ENCODE data around the gene SLC22A3. TPM values are rescaled to one million over a fixed set of nuclear protein-coding genes. Genes with fewer than 3 reads are reported as not detected.

The SLC22A3 gene
- total RNA-seq, 1 experiment from 2014 or later: 4.1 TPM

- H3K4me1 Mint-ChIP-seq: no peaks in the 10 kb centered on the region; the same call in 1 of the 2 replicates
- no peak for ATAC-seq
- no peak overlapping the region for H3K27ac Mint-ChIP-seq
- peaks cover 27% of the 10 kb centered on the region for H3K9me3 Mint-ChIP-seq
- no peak for TF ChIP-seq E2F5 (CRISPR knock-in tag; IDR thresholded peaks at IDR 0.05)
- no peak for TF ChIP-seq KAT7 (CRISPR knock-in tag; IDR thresholded peaks at IDR 0.05; ENCODE audit: borderline replicate concordance)
- no peak for TF ChIP-seq CREM (CRISPR knock-in tag; IDR thresholded peaks at IDR 0.05)
- no peak for TF ChIP-seq NR1H2 (CRISPR knock-in tag; IDR thresholded peaks at IDR 0.05)
- TF ChIP-seq ELF4 (CRISPR knock-in tag; IDR thresholded peaks at IDR 0.05; ENCODE audit: low read depth): no peak
- TF ChIP-seq E2F1 (CRISPR knock-in tag; IDR thresholded peaks at IDR 0.05): no peak
- no peak for TF ChIP-seq ATF6 (CRISPR knock-in tag; IDR thresholded peaks at IDR 0.05)
- no peak for TF ChIP-seq EMX1 (CRISPR knock-in tag; IDR thresholded peaks at IDR 0.05)
- TF ChIP-seq FOXJ3 (CRISPR knock-in tag; IDR thresholded peaks at IDR 0.05; ENCODE audit: borderline replicate concordance): no peak
- TF ChIP-seq ZNF396 (CRISPR knock-in tag; IDR thresholded peaks at IDR 0.05; ENCODE audit: borderline replicate concordance): no peak
- ChIA-PET POLR2A (no interaction called here), CTCF (no interaction called here)
- peaks cover 5% of the 10 kb centered on the region for H3K36me3 Mint-ChIP-seq
- H3K4me3 Mint-ChIP-seq: no peak overlapping the region
- H3K27me3 Mint-ChIP-seq (ENCODE audit: low read depth): no peaks in the 10 kb centered on the region; the same call in 1 of the 2 replicates
- no peak for DNase-seq (ENCODE audit: low spot score)
Measured at GRCh38 chr6:160378882-160379281, 30.7 kb downstream of the SLC22A3 start.

GRCh38 chr6:160379466-160379865, 31.3 kb downstream of the SLC22A3 start:
- ChIA-PET CTCF (no interaction called here), POLR2A (no interaction called here)
- no peak for DNase-seq (ENCODE audit: low spot score)
- Mint-ChIP-seq H3K27ac (no peak overlapping the region), H3K4me1 (no peaks in the 10 kb centered on the region; the same call in 1 of the 2 replicates), H3K36me3 (peaks cover 5% of the 10 kb centered on the region), H3K4me3 (no peak overlapping the region), H3K9me3 (peaks cover 22% of the 10 kb centered on the region), H3K27me3 (ENCODE audit: low read depth) (no peaks in the 10 kb centered on the region; the same call in 1 of the 2 replicates)
- ATAC-seq: no peak
- TF ChIP-seq ZNF138 (CRISPR knock-in tag; conservative IDR thresholded peaks at IDR 0.05): no peak
- TF ChIP-seq ZMAT4 (CRISPR knock-in tag; IDR thresholded peaks at IDR 0.05): no peak
- TF ChIP-seq ZNF219 (CRISPR knock-in tag; IDR thresholded peaks at IDR 0.05; ENCODE audit: borderline replicate concordance): no peak
- no peak for TF ChIP-seq E2F5 (CRISPR knock-in tag; IDR thresholded peaks at IDR 0.05)
- no peak for TF ChIP-seq IRF1 (CRISPR knock-in tag; IDR thresholded peaks at IDR 0.05)
- no peak for TF ChIP-seq SMAD3 (CRISPR knock-in tag; IDR thresholded peaks at IDR 0.05; ENCODE audit: borderline replicate concordance)
- no peak for TF ChIP-seq MLX (CRISPR knock-in tag; IDR thresholded peaks at IDR 0.05)
- TF ChIP-seq CDX4 (CRISPR knock-in tag; IDR thresholded peaks at IDR 0.05; ENCODE audit: borderline replicate concordance): no peak
- no peak for TF ChIP-seq ATF3 (CRISPR knock-in tag; conservative IDR thresholded peaks at IDR 0.05)
- TF ChIP-seq ATF6 (CRISPR knock-in tag; IDR thresholded peaks at IDR 0.05): no peak
- TF ChIP-seq FOXJ3 (CRISPR knock-in tag; IDR thresholded peaks at IDR 0.05; ENCODE audit: borderline replicate concordance): no peak
- TF ChIP-seq CREM (CRISPR knock-in tag; IDR thresholded peaks at IDR 0.05): no peak

All from WTC11 (cell line).